Peyer's patch (tissue), 4 donors: ENCODE measurements around the gene PKNOX2. TPM values are rescaled to one million over a fixed set of nuclear protein-coding genes. Genes with fewer than 3 reads are reported as not detected.

ENCODE experiments used
- DNase-seq, 3 donors: peaks; one replicate each; pipeline ENCODE4 v3.0.0-alpha.2; 2017 to 2019
- H3K27ac ChIP-seq, 4 donors: fragments of 200-600 bp; sonication (generic); one replicate each; pipeline ENCODE4 v1.5.1; 2016 to 2019
- H3K27me3 ChIP-seq, 2 donors: fragments of 200-600 bp; sonication (generic); one replicate each; pipeline ENCODE4 v1.5.1; 2019
- H3K36me3 ChIP-seq, 3 donors: fragments of 200-600 bp; sonication (generic); one replicate each; pipeline ENCODE4 v1.5.1; 2016 to 2019
- H3K4me1 ChIP-seq, 4 donors: fragments of 200-600 bp; sonication (generic); one replicate each; pipeline ENCODE4 v1.5.1; 2016 to 2019
- H3K4me3 ChIP-seq, 4 donors: fragments of 200-600 bp; sonication (generic); 1 replicate in 3 of 4; 2 replicates in 1 of 4; pipeline ENCODE4 v1.5.1; 2016 to 2019; ENCODE audit warnings: mild to moderate bottlenecking in 1 of 4
- H3K9me3 ChIP-seq, 4 donors: fragments of 200-600 bp; sonication (generic); one replicate each; pipeline ENCODE4 v1.5.1; 2016 to 2019; ENCODE audit warnings: mild to moderate bottlenecking in 1 of 4
- POLR2A ChIP-seq, 2 donors: fragments of 450-650 bp; IDR thresholded peaks; one replicate each; pipeline ENCODE4 v1.5.1; 2017; ENCODE audit warnings: antibody characterized with exemption in 2 of 2, mild to moderate bottlenecking in 2 of 2, moderate library complexity in 2 of 2
- total RNA-seq, 4 donors: library from RNA; depleted of rRNA; stranded (reverse); fragments of >200 nt; gene quantifications; one replicate each; pipeline ENCODE4 v1.1.0, GENCODE V29; 2016
- TF ChIP-seq, protein P1 (sequence below), 6 experiments: fragments of 450-650 bp in 4 of 6; fragments of 200-600 bp in 2 of 6; sonication (generic) in 1 of 6; IDR thresholded peaks; one replicate each; pipeline ENCODE4 v1.5.1; 2017 to 2019; ENCODE audit warnings: antibody characterized with exemption in 6 of 6, mild to moderate bottlenecking in 3 of 6, moderate library complexity in 1 of 6

The PKNOX2 gene
- total RNA-seq, 4 donors from 2014 or later, result 1.4 to 8.3 TPM; not detected in 2

DNA sequence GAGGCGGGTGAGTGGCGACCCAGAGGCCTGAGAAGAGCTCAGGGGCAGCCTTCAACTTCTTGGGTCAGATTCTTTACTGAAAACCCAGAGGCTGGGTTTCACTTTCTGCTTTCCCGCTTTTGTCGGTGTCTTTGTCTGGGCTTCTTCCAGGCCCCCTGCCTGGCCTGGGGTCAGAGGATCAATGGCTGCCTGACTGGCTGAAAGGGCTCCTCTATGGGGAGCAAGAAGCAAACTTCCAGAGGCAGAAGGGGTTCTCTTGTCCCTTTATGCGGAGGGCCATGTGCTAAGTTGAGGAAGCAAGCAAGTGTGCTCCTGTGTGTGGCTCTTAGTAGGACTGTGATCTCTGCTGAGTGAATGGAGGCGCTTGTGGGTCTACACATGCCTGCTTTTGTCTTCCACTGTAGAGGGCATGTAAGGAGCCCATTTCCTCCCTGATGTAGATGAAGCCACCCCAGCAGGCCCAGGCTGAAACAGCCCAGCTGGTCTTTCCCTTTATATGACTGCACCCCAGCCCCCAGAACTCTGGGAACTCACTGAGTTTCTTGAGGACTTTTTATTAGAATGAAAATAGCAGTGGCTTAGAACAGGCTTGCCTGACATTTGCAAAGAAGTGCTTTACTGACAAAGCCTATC is 1.0 kb upstream of the PKNOX2 start:
- peak overlapping the region in 2 of 4 donors; percentile 79 to 87 for H3K27ac ChIP-seq
- no peak for TF ChIP-seq POLR2A (IDR thresholded peaks at IDR 0.05)
- DNase-seq, result peak in 1 of 3 donors; percentile 14
- H3K9me3 ChIP-seq, result no peaks in the 10 kb centered on the region
- peaks cover 0 to 24% (median 9%) of the 10 kb centered on the region in 4 donors for H3K4me1 ChIP-seq
- H3K4me3 ChIP-seq, result no peak overlapping the region
- H3K36me3 ChIP-seq, result no peaks in the 10 kb centered on the region
- H3K27me3 ChIP-seq, result peaks cover 0 to 12% of the 10 kb centered on the region in 2 donors

DNA sequence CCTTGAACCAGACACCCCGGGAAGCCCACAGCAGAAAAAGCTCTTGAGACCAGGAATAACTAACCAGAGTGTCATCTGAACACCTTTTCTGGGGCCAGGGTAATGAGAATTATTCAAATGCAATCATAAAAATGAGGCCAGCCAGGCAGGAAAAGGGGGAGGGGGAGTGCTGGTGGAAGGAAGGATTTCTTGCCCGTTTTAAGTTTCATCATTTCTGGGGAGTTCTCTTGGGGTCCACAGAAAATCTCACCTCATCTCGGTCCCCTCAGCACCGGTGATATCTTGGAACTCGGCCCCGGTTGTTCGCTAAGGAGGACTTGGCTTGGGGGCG is 495 bp upstream of the PKNOX2 start:
- Histone ChIP-seq H3K27ac (peak overlapping the region in 3 of 4 donors; percentile 63 to 87 (median 79)), H3K4me1 (peaks cover 0 to 24% (median 9%) of the 10 kb centered on the region in 4 donors), H3K36me3 (no peaks in the 10 kb centered on the region), H3K4me3 (peak overlapping the region in 2 of 4 donors; percentile 52 to 77), H3K9me3 (no peaks in the 10 kb centered on the region), H3K27me3 (peaks cover 0 to 12% of the 10 kb centered on the region in 2 donors)
- no peak for TF ChIP-seq POLR2A (IDR thresholded peaks at IDR 0.05)
- TF ChIP-seq, protein P1, sequence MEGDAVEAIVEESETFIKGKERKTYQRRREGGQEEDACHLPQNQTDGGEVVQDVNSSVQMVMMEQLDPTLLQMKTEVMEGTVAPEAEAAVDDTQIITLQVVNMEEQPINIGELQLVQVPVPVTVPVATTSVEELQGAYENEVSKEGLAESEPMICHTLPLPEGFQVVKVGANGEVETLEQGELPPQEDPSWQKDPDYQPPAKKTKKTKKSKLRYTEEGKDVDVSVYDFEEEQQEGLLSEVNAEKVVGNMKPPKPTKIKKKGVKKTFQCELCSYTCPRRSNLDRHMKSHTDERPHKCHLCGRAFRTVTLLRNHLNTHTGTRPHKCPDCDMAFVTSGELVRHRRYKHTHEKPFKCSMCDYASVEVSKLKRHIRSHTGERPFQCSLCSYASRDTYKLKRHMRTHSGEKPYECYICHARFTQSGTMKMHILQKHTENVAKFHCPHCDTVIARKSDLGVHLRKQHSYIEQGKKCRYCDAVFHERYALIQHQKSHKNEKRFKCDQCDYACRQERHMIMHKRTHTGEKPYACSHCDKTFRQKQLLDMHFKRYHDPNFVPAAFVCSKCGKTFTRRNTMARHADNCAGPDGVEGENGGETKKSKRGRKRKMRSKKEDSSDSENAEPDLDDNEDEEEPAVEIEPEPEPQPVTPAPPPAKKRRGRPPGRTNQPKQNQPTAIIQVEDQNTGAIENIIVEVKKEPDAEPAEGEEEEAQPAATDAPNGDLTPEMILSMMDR (IDR thresholded peaks at IDR 0.05), result no peak
- peak in 1 of 3 donors; percentile 36 for DNase-seq

DNA sequence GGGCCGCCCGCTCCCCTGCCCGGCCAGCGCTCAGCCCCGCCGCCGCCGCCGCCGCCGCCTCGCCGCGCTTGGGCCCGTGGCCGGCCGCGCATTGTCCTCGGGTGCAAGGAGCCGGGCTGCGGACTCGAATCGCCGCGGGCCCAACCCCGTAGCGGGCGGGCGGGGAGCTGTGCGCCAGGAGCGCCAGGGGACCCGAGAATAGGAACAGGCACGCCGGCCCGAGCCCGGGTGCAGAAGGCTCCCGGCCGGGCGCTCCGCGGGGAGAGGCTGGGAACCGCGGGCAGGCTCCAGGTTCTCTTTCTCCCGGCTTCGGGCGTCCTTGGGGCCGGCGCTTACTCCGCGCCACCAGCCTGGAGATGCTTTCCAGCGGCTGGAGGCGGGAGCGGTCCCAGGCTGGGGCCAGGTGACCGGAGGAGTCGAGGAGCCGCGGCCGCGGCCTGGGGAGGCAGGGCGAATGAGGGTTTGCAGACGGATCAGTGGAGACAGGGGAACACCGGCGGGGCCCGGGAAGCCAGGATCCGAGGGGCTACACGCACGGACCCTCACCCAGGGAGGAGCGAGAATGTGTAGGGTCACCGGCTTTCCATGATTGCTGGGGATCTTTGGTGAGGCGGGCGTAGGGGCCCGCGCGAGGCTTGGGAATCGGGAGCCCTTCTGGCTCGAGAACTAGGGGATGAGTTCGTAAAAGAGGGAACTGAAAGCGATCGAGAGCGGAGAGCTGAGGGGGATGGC is 726 bp downstream of the PKNOX2 start:
- peak in 1 of 3 donors; percentile 53 for DNase-seq
- Histone ChIP-seq H3K36me3 (no peaks in the 10 kb centered on the region), H3K9me3 (no peaks in the 10 kb centered on the region), H3K4me3 (peak overlapping the region; percentile 44 to 77 (median 54)), H3K27ac (peak overlapping the region; percentile 63 to 87 (median 72)), H3K27me3 (peaks cover 0 to 12% of the 10 kb centered on the region in 2 donors), H3K4me1 (peaks cover 0 to 24% (median 9%) of the 10 kb centered on the region in 4 donors)
- no peak for TF ChIP-seq POLR2A (IDR thresholded peaks at IDR 0.05)
- TF ChIP-seq, protein P1 (IDR thresholded peaks at IDR 0.05), result no peak

DNA sequence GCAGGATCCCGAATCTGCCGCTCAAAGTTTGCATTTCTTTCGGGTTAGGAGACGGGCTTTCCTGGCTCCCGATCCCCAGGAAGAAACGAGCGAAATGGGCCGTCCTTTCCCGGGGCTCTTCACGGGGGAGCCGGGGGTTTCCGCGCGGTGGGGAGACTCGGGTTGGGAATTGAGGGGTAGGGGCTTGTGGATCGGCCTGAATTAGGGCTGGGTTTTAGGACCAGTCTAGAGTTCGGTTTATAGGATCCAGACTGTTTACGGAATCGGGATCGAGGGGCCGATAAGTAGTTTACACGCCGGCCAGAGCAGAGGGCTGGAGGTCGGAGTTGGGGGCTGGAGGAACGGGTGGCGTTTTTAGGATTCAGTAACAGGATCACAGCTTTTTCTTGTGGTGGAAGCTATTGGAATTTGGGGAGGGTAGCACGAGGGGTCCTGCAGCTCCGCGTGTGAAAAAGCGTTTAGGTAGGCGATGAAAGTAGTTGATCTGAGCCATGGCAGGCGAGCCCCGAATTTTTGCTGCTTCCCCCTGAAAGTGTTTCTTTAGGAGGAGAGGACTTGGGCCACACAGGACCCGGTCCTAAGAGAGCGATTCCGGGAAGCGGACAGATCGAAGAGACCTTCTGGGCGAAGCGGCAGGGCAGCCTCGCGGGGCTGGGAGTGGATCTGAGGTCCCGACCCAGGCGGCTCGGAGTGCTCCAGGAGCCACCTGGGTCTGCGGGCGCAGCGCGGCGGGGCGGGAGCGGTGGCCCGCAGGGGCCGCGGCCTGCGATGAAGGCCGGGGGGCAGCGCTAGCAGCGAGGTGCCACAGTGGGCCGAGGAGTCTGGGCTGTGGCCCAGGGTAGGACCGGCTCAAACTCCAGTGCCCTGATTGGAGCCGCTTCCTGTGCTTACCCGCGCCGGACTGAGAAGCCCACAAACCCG is 1.6 kb downstream of the PKNOX2 start:
- DNase-seq, result peak in 1 of 3 donors; percentile 49
- Histone ChIP-seq H3K4me3 (peak overlapping the region; percentile 44 to 77 (median 54)), H3K9me3 (no peaks in the 10 kb centered on the region), H3K4me1 (peaks cover 0 to 24% (median 9%) of the 10 kb centered on the region in 4 donors), H3K27me3 (peaks cover 0 to 12% of the 10 kb centered on the region in 2 donors), H3K36me3 (no peaks in the 10 kb centered on the region), H3K27ac (peak overlapping the region; percentile 63 to 87 (median 72))
- TF ChIP-seq POLR2A (IDR thresholded peaks at IDR 0.05), result no peak
- TF ChIP-seq, protein P1 (IDR thresholded peaks at IDR 0.05), result no peak

DNA sequence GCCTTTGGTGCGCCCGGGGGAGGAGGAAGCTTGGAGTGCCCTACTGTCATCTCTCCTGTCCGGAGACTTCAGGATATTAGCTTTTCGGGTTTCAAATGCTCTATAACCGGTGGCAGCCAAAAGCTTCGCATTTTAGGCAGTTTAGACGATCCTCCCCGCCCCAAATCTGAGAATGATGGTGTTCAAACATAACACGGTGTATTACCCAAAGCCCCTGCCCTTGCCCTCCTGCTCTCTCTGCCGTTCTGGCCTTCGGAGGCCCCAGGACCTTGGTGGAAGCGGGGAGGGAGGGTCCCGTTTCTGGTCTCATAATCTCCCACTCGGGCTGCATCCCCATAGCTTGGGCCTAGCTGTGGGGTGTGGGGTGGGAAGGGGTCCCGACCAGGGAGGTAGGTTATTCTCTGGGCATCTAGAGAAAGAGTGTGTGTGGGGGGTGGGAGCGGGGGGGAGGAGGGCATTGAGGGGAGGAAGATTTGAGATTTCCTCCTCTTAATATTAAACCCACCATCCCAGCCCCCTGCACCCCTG is 2.3 kb downstream of the PKNOX2 start:
- Histone ChIP-seq H3K9me3 (no peaks in the 10 kb centered on the region), H3K27ac (peak overlapping the region; percentile 63 to 87 (median 72)), H3K27me3 (peaks cover 0 to 12% of the 10 kb centered on the region in 2 donors), H3K4me1 (peaks cover 0 to 24% (median 9%) of the 10 kb centered on the region in 4 donors), H3K36me3 (no peaks in the 10 kb centered on the region), H3K4me3 (peak overlapping the region; percentile 44 to 77 (median 54))
- peak in 1 of 3 donors; percentile 20 for DNase-seq
- TF ChIP-seq, protein P1 (IDR thresholded peaks at IDR 0.05), result no peak
- no peak for TF ChIP-seq POLR2A (IDR thresholded peaks at IDR 0.05)
